COLO668 (cell line): ENCODE measurements around the gene CLDN7.

Experiments used
- DNase-seq: peaks from one replicate; lab custom pipeline; 2025; ENCODE audit not compliant: unreplicated experiment; lab: John Stamatoyannopoulos, UW

Gene CLDN7

GRCh38 chr17:7238420-7239090, 23.7 kb downstream of the CLDN7 start:
- peak; percentile 22 for DNase-seq

GRCh38 chr17:7237761-7238419, 24.4 kb downstream of the CLDN7 start:
- peak; percentile 64 for DNase-seq

GRCh38 chr17:7237266-7237760, 25.0 kb downstream of the CLDN7 start:
- no peak for DNase-seq

- DNase-seq: no peak
Observed at GRCh38 chr17:7236808-7237207, 25.5 kb downstream of the CLDN7 start.

- DNase-seq: no peak
Observed at GRCh38 chr17:7235693-7236665, 26.3 kb downstream of the CLDN7 start.

- DNase-seq: peak; percentile 87
Observed at GRCh38 chr17:7234083-7234951, 28.0 kb downstream of the CLDN7 start, which contains the start of gene DVL2. TSS of gene DVL2 (minus strand) at chr17:7234517. CDS start at chr17:7234262, 255 bp downstream.

GRCh38 chr17:7233701-7234082, 28.6 kb downstream of the CLDN7 start:
- no peak for DNase-seq

- DNase-seq: no peak
Observed at GRCh38 chr17:7232114-7232513, 30.2 kb downstream of the CLDN7 start.

GRCh38 chr17:7229504-7229903, 32.8 kb downstream of the CLDN7 start:
- no peak for DNase-seq

GRCh38 chr17:7228920-7229319, 33.4 kb downstream of the CLDN7 start:
- no peak for DNase-seq

GRCh38 chr17:7226721-7227710, 35.3 kb downstream of the CLDN7 start:
- DNase-seq: no peak

- no peak for DNase-seq
Observed at GRCh38 chr17:7225711-7226331, 36.5 kb downstream of the CLDN7 start.

GRCh38 chr17:7224661-7225111, 37.6 kb downstream of the CLDN7 start:
- DNase-seq: no peak

- DNase-seq: no peak
Observed at GRCh38 chr17:7224110-7224509, 38.2 kb downstream of the CLDN7 start.

- DNase-seq: no peak
Observed at GRCh38 chr17:7223375-7223774, 38.9 kb downstream of the CLDN7 start.

- no peak for DNase-seq
Observed at GRCh38 chr17:7222972-7223292, 39.3 kb downstream of the CLDN7 start.

- DNase-seq: no peak
Observed at GRCh38 chr17:7222093-7222971, 39.9 kb downstream of the CLDN7 start.
